Ascending aorta (tissue), 2 donors: ENCODE data around the gene PREX1. TPM values are rescaled to one million over a fixed set of nuclear protein-coding genes. Genes with fewer than 3 reads are reported as not detected.

ENCODE experiments used
- DNase-seq, 2 donors: peaks; one replicate each; pipeline ENCODE4 v3.0.0-alpha.2; 2019; ENCODE audit warnings: low spot score in 2 of 2
- H3K27ac ChIP-seq, 2 donors: fragments of 200-600 bp; sonication (generic); one replicate each; pipeline ENCODE4 v1.5.1; 2016 to 2017; ENCODE audit warnings: mild to moderate bottlenecking in 1 of 2
- H3K27me3 ChIP-seq: fragments of 200-600 bp; sonication (generic); one replicate; pipeline ENCODE4 v1.5.1; 2017
- H3K36me3 ChIP-seq, 2 donors: fragments of 200-600 bp; sonication (generic); one replicate each; pipeline ENCODE4 v1.5.1; 2016
- H3K4me1 ChIP-seq, 2 donors: fragments of 200-600 bp; sonication (generic); one replicate each; pipeline ENCODE4 v1.5.1; 2016 to 2017; ENCODE audit warnings: mild to moderate bottlenecking in 1 of 2
- H3K4me3 ChIP-seq, 2 donors: fragments of 200-600 bp; sonication (generic); one replicate each; pipeline ENCODE4 v1.5.1; 2016 to 2017; ENCODE audit warnings: mild to moderate bottlenecking in 1 of 2
- H3K9me3 ChIP-seq, 2 donors: fragments of 200-600 bp; sonication (generic); one replicate each; pipeline ENCODE4 v1.5.1; 2016
- intact Hi-C: fragments of 100-400 bp; cut with DNase I; formaldehyde crosslinking; loops from one replicate; pipeline ENCODE4 v1.15.1; 2023
- total RNA-seq: library from RNA; depleted of rRNA; stranded (reverse); fragments of >200 nt; gene quantifications from one replicate; pipeline ENCODE4 v1.1.0, GENCODE V29; 2016
- TF ChIP-seq, protein P1 (sequence below), 3 experiments: fragments of 200-600 bp in 2 of 3; fragments of 450-650 bp in 1 of 3; sonication (generic) in 2 of 3; IDR thresholded peaks; one replicate each; pipeline ENCODE4 v1.5.1; 2016 to 2019; ENCODE audit warnings: antibody characterized with exemption in 3 of 3, mild to moderate bottlenecking in 1 of 3, moderate library complexity in 1 of 3

The PREX1 gene
- total RNA-seq, 1 donor from 2014 or later = 75.4 TPM

- no peaks in the 10 kb centered on the region for H3K27me3 ChIP-seq
- H3K9me3 ChIP-seq = no peaks in the 10 kb centered on the region
- no peak overlapping the region for H3K4me3 ChIP-seq
- no peak for DNase-seq
- no peaks in the 10 kb centered on the region for H3K36me3 ChIP-seq
- TF ChIP-seq, protein P1, sequence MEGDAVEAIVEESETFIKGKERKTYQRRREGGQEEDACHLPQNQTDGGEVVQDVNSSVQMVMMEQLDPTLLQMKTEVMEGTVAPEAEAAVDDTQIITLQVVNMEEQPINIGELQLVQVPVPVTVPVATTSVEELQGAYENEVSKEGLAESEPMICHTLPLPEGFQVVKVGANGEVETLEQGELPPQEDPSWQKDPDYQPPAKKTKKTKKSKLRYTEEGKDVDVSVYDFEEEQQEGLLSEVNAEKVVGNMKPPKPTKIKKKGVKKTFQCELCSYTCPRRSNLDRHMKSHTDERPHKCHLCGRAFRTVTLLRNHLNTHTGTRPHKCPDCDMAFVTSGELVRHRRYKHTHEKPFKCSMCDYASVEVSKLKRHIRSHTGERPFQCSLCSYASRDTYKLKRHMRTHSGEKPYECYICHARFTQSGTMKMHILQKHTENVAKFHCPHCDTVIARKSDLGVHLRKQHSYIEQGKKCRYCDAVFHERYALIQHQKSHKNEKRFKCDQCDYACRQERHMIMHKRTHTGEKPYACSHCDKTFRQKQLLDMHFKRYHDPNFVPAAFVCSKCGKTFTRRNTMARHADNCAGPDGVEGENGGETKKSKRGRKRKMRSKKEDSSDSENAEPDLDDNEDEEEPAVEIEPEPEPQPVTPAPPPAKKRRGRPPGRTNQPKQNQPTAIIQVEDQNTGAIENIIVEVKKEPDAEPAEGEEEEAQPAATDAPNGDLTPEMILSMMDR (IDR thresholded peaks at IDR 0.05) = no peak
- intact Hi-C loops = no loop called here
- H3K4me1 ChIP-seq = no peaks in the 10 kb centered on the region
- no peak overlapping the region for H3K27ac ChIP-seq
Observed at GRCh38 chr20:48864738-48865318, 37.0 kb upstream of the PREX1 start.

DNA sequence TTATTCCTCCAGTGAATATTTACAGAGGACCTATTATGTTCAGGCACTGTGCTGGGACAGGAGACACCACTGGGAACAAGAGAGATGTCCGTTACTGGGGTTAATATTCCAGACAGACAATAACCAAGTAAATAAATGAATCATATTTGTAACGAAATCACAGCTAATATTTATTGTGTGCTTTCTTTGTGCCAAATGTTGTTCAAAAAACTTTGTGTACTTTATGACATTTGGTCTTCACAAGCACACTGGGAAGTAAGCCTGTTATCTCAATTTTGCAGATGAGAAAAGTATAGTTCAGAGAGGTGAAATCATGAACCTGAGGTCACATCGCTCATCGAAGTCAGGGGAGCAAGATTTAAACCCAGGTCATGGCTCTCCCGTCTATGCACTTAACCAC is 36.5 kb upstream of the PREX1 start:
- H3K27me3 ChIP-seq = no peaks in the 10 kb centered on the region
- no peaks in the 10 kb centered on the region for H3K4me1 ChIP-seq
- intact Hi-C loops = no loop called here
- DNase-seq = no peak
- no peak overlapping the region for H3K27ac ChIP-seq
- TF ChIP-seq, protein P1 (IDR thresholded peaks at IDR 0.05) = no peak
- H3K4me3 ChIP-seq = no peak overlapping the region
- H3K36me3 ChIP-seq = no peaks in the 10 kb centered on the region
- H3K9me3 ChIP-seq = no peaks in the 10 kb centered on the region

DNA sequence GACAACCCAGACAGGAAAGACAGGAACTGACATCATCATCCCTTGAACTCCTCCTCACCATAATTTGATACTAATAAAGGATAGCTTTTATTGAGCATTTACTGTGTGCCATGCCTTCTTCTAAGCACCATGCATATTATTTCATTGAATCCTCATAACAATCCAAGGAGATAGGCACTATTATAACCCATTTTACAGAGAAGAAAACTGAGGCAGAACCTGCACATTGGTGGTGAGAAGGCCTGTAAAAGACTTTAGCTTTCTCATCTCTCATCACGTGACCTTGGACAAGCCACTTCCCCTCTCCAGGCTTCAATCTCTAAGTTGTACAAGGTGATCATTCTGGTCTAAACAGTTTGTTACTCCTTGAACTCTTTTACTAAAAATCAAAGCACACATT is 34.5 kb upstream of the PREX1 start:
- Histone ChIP-seq H3K4me1 (no peaks in the 10 kb centered on the region), H3K27ac (no peak overlapping the region), H3K9me3 (no peaks in the 10 kb centered on the region), H3K27me3 (no peaks in the 10 kb centered on the region), H3K36me3 (no peaks in the 10 kb centered on the region), H3K4me3 (no peak overlapping the region)
- no peak for DNase-seq
- TF ChIP-seq, protein P1 (IDR thresholded peaks at IDR 0.05) = no peak
- intact Hi-C loops = no loop called here

DNA sequence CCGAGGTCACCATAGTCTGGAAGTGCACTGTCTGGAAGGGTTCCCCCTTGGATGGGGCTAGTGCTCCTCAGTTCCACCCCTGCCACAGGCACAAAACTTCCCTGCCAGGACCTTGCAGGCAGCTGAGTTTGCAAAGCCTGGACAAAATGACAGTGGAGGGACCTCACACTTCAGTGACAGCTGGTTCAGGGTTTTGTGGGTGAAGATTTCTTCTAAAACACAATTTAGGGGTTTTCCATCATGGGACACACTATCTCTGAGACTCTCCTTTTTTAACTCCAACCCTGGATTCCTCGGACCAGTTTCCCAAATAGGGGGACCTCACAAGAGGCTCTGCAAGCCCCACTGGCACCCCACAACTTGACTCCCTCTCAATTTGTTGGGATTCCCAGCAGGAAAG is 33.6 kb upstream of the PREX1 start:
- Histone ChIP-seq H3K27ac (no peak overlapping the region), H3K9me3 (no peaks in the 10 kb centered on the region), H3K27me3 (no peaks in the 10 kb centered on the region), H3K4me1 (no peaks in the 10 kb centered on the region), H3K36me3 (no peaks in the 10 kb centered on the region), H3K4me3 (no peak overlapping the region)
- no peak for DNase-seq
- TF ChIP-seq, protein P1 (IDR thresholded peaks at IDR 0.05) = no peak
- intact Hi-C loops = no loop called here

GRCh38 chr20:48858075-48858790 is 30.4 kb upstream of the PREX1 start:
- no peak for DNase-seq
- Histone ChIP-seq H3K36me3 (no peaks in the 10 kb centered on the region), H3K4me3 (no peak overlapping the region), H3K27ac (no peak overlapping the region), H3K27me3 (no peaks in the 10 kb centered on the region), H3K4me1 (no peaks in the 10 kb centered on the region), H3K9me3 (no peaks in the 10 kb centered on the region)
- TF ChIP-seq, protein P1 (IDR thresholded peaks at IDR 0.05) = no peak
- intact Hi-C loops = no loop called here
